ENCODE data around the gene NUBP1. TPM values are rescaled to one million over a fixed set of nuclear protein-coding genes. Genes with fewer than 3 reads are reported as not detected.
"Not testable (repeated sequence)": the region's sequence is repeated elsewhere in the genome, so short reads cannot be mapped to it uniquely, and the experiment has no call there.

Gene NUBP1
- total RNA-seq, 2 experiments from 2014 or later = 19.3 to 20.1 TPM

DNA sequence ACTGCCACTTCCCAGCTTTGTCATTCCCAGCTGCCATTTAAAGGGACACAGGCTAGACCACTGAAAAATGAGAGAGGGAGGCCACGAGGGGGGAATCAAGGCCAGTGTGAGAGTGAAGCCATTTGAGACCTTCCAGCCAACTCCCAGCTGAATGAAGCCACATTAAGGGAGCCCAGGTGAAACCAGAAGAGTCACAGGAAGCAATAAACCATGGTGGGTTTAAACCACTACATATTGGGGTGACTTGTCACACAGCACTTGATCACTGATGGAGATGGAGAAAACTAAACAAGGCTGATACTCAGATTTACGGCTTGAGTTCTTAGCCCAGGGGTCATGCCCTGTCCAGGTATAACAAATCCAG, 2.8 kb upstream of the NUBP1 start:
- no peaks in the 10 kb centered on the region for H3K9me3 ChIP-seq (ENCODE audit: control insufficient read depth in 1 of 2, insufficient read depth in 1 of 2, low read length in 2 of 2)
- intact Hi-C loops (cut with DNase I, micrococcal nuclease) = loop anchor here (2.0 to 10.0 kb wide), 5 partner anchors 204 to 1946 kb away; partner anchors contain the start of genes ATF7IP2 (in 1 of the 2), CARHSP1 (in 1 of the 2), CLEC16A (in 1 of the 2) and DEXI (in 1 of the 2)
- no peak overlapping the region for H3K27ac ChIP-seq (ENCODE audit: low read depth in 1 of 2, low read length in 2 of 2)
- no peak for ATAC-seq (ENCODE audit: poor library complexity)
- H3K36me3 ChIP-seq (ENCODE audit: insufficient read depth, low read length) = no peaks in the 10 kb centered on the region
- Mint-ChIP-seq H3K36me3 (ENCODE audit: low read depth) (peaks cover 18% of the 10 kb centered on the region), H3K9me3 (no peaks in the 10 kb centered on the region), H3K27me3 (no peaks in the 10 kb centered on the region), H3K4me3 (no peak overlapping the region), H3K27ac (no peak overlapping the region), H3K4me1 (ENCODE audit: low read depth) (peaks cover 31% of the 10 kb centered on the region)
- POLR2A ChIA-PET = interaction anchor here (0.6 kb wide), 1 partner anchor 432 kb away, joined by 3 read pairs; no protein-coding TSS in a partner anchor
- no peak overlapping the region for H3K4me3 ChIP-seq (ENCODE audit: low read length)
- TF ChIP-seq, protein P1, sequence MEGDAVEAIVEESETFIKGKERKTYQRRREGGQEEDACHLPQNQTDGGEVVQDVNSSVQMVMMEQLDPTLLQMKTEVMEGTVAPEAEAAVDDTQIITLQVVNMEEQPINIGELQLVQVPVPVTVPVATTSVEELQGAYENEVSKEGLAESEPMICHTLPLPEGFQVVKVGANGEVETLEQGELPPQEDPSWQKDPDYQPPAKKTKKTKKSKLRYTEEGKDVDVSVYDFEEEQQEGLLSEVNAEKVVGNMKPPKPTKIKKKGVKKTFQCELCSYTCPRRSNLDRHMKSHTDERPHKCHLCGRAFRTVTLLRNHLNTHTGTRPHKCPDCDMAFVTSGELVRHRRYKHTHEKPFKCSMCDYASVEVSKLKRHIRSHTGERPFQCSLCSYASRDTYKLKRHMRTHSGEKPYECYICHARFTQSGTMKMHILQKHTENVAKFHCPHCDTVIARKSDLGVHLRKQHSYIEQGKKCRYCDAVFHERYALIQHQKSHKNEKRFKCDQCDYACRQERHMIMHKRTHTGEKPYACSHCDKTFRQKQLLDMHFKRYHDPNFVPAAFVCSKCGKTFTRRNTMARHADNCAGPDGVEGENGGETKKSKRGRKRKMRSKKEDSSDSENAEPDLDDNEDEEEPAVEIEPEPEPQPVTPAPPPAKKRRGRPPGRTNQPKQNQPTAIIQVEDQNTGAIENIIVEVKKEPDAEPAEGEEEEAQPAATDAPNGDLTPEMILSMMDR (IDR thresholded peaks at IDR 0.05) = no peak
- no peak for DNase-seq
- CTCF ChIA-PET = no interaction called here
- no peaks in the 10 kb centered on the region for H3K27me3 ChIP-seq (ENCODE audit: control insufficient read depth in 1 of 2, insufficient read depth in 2 of 2, low read length in 2 of 2)
- H3K4me1 ChIP-seq (ENCODE audit: insufficient read depth, low read length) = peaks cover 36% of the 10 kb centered on the region

DNA sequence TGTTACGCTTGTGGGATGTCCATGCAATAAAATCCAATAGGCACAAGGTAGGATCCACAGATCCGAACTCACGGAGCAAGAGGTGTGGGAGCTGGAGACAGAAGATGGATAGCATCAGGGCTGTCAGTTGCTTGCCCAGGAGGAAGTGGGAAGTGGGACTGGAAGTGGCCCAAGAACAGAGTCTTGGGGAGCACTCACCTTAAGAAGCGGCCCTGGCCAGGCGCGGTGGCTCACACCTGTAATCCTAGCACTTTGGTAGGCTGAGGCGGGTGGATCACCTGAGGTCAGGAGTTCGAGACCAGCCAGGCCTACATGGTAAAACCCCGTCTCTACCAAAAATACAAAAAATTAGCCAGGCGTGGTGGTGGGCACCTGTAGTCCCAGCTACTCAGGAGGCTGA, 2.4 kb upstream of the NUBP1 start:
- DNase-seq; H3K27ac ChIP-seq (ENCODE audit: low read depth in 1 of 2, low read length in 2 of 2); H3K4me3 ChIP-seq (ENCODE audit: low read length); H3K9me3 Mint-ChIP-seq; H3K27me3 ChIP-seq (ENCODE audit: control insufficient read depth in 1 of 2, insufficient read depth in 2 of 2, low read length in 2 of 2); CTCF ChIA-PET; H3K4me3 Mint-ChIP-seq; H3K27me3 Mint-ChIP-seq; H3K9me3 ChIP-seq (ENCODE audit: control insufficient read depth in 1 of 2, insufficient read depth in 1 of 2, low read length in 2 of 2); H3K36me3 ChIP-seq (ENCODE audit: insufficient read depth, low read length); H3K27ac Mint-ChIP-seq; POLR2A ChIA-PET; ATAC-seq (ENCODE audit: poor library complexity): not testable (repeated sequence)
- H3K4me1 ChIP-seq (ENCODE audit: insufficient read depth, low read length) = peaks cover 36% of the 10 kb centered on the region
- intact Hi-C loops (cut with DNase I, micrococcal nuclease) = loop anchor here (2.0 to 10.0 kb wide), 5 partner anchors 204 to 1946 kb away; partner anchors contain the start of genes ATF7IP2 (in 1 of the 2), CARHSP1 (in 1 of the 2), CLEC16A (in 1 of the 2) and DEXI (in 1 of the 2)
- Mint-ChIP-seq H3K4me1 (ENCODE audit: low read depth) (peaks cover 35% of the 10 kb centered on the region), H3K36me3 (ENCODE audit: low read depth) (peaks cover 22% of the 10 kb centered on the region)

DNA sequence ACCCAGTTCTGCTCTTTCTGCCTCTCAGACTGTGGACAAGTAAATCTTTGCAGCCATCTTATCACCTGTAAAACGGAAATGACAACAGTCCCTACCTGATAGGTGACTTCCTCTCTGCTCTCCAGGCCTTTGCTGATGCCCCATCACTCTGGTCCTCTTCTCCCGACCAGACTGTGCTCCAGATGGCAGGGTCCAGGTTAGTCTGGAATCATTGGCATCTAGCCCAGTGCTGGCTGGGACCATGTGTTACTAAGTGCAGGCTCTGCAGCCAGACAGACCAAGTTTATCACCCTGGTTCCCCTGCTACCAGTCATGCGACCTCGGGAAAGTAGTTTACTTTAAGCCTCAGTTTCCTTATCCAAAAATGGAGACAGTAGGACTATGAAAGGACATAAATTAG, 1.8 kb upstream of the NUBP1 start:
- H3K27me3 Mint-ChIP-seq = no peaks in the 10 kb centered on the region
- H3K4me1 Mint-ChIP-seq (ENCODE audit: low read depth) = peaks cover 35% of the 10 kb centered on the region
- H3K27ac Mint-ChIP-seq = no peak overlapping the region
- H3K4me3 Mint-ChIP-seq = peak overlapping the region; percentile 23
- ATAC-seq (ENCODE audit: poor library complexity) (no peak), DNase-seq (no peak)
- Histone ChIP-seq H3K4me3 (ENCODE audit: low read length) (no peak overlapping the region), H3K27me3 (ENCODE audit: control insufficient read depth in 1 of 2, insufficient read depth in 2 of 2, low read length in 2 of 2) (no peaks in the 10 kb centered on the region), H3K36me3 (ENCODE audit: insufficient read depth, low read length) (no peaks in the 10 kb centered on the region), H3K27ac (ENCODE audit: low read depth in 1 of 2, low read length in 2 of 2) (no peak overlapping the region), H3K9me3 (ENCODE audit: control insufficient read depth in 1 of 2, insufficient read depth in 1 of 2, low read length in 2 of 2) (no peaks in the 10 kb centered on the region), H3K4me1 (ENCODE audit: insufficient read depth, low read length) (peaks cover 36% of the 10 kb centered on the region)
- TF ChIP-seq, protein P1 (IDR thresholded peaks at IDR 0.05) = no peak
- H3K36me3 Mint-ChIP-seq (ENCODE audit: low read depth) = peaks cover 28% of the 10 kb centered on the region
- ChIA-PET CTCF (no interaction called here), POLR2A (no interaction called here)
- no peaks in the 10 kb centered on the region for H3K9me3 Mint-ChIP-seq
- intact Hi-C loops (cut with DNase I, micrococcal nuclease) = loop anchor here (2.0 to 10.0 kb wide), 5 partner anchors 203 to 1947 kb away; partner anchors contain the start of genes ATF7IP2 (in 1 of the 2), CARHSP1 (in 1 of the 2), CLEC16A (in 1 of the 2) and DEXI (in 1 of the 2)
